T-cell (primary cell): Measurements from ENCODE around the gene CDIP1. TPM values are rescaled to one million over a fixed set of nuclear protein-coding genes. Genes with fewer than 3 reads are reported as not detected.
A peak's percentile ranks its signal among the peaks of the same experiment; 100 is the strongest.

Experiments
- ATAC-seq, 4 experiments: fragments of 200-7000 bp in 3 of 4; fragments of 150-1000 bp in 1 of 4; cut with Tn5 transposase; replicated peaks in 1 of 4; 1 replicate in 3 of 4; 2 replicates in 1 of 4; pipeline ENCODE4 v1.10.0; 2021; ENCODE audit warnings: moderate library complexity in 3 of 4, mild to moderate bottlenecking in 2 of 4, moderate number of reproducible peaks in 1 of 4
- CTCF ChIA-PET, 2 donors: fragments of 300-600 bp; sonication (Branson Sonifier 250); formaldehyde crosslinking; loops; one replicate each; lab custom pipeline; 2022; ENCODE audit warnings: antibody characterized with exemption in 2 of 2; lab: Charles Lee
- POLR2A ChIA-PET, 2 donors: fragments of 300-600 bp; sonication (Branson Sonifier 250); formaldehyde crosslinking; loops; one replicate each; lab custom pipeline; 2022; ENCODE audit warnings: antibody characterized with exemption in 2 of 2; lab: Charles Lee
- DNase-seq, 35 experiments: peaks; one replicate each; pipeline versions ENCODE4 v3.0.0 to v3.0.0-alpha.2; 2013 to 2023
- H3K27ac ChIP-seq: one replicate; pipeline ENCODE4 v1.5.1; 2013; ENCODE audit warnings: low read length
- H3K27me3 ChIP-seq, 2 experiments: replicated peaks in 1 of 2; 1 replicate in 1 of 2; 2 replicates in 1 of 2; pipeline versions ENCODE4 v1.6.1 to v1.7.0; 2013; ENCODE audit warnings: low read length in 1 of 2, mixed read lengths in 1 of 2; ENCODE audit not compliant: control insufficient read depth in 2 of 2, insufficient read depth in 2 of 2; ENCODE audit errors: extremely low read depth in 1 of 2
- H3K36me3 ChIP-seq, 2 donors: 1 replicate in 1 of 2; 2 replicates in 1 of 2; pipeline versions ENCODE4 v1.6.1 to v1.7.0; 2013; ENCODE audit warnings: low read length in 1 of 2; ENCODE audit not compliant: control insufficient read depth in 2 of 2, insufficient read depth in 1 of 2; ENCODE audit errors: extremely low read depth in 1 of 2
- H3K4me1 ChIP-seq, 2 experiments: 1 replicate in 1 of 2; 2 replicates in 1 of 2; pipeline versions ENCODE4 v1.6.1 to v1.7.0; 2013; ENCODE audit warnings: low read length in 2 of 2, mixed read lengths in 1 of 2; ENCODE audit not compliant: insufficient read depth in 2 of 2, control insufficient read depth in 1 of 2; ENCODE audit errors: extremely low read depth in 1 of 2
- H3K4me3 ChIP-seq, 2 donors: 1 replicate in 1 of 2; 2 replicates in 1 of 2; pipeline versions ENCODE4 v1.5.1 to v1.7.0; 2013; ENCODE audit warnings: mild to moderate bottlenecking in 2 of 2, low read length in 1 of 2, moderate library complexity in 1 of 2; ENCODE audit not compliant: control insufficient read depth in 1 of 2; ENCODE audit errors: extremely low read depth in 1 of 2
- H3K9me3 ChIP-seq: 2 replicates; pipeline ENCODE4 v1.7.0; 2013
- H3K27ac Mint-ChIP-seq, 2 donors: one replicate each; pipeline ENCODE4 v1.8.0; 2020 to 2021; ENCODE audit warnings: mild to moderate bottlenecking in 2 of 2, mixed read lengths in 2 of 2
- H3K27me3 Mint-ChIP-seq, 2 donors: one replicate each; pipeline ENCODE4 v1.8.0; 2021 to 2022; ENCODE audit warnings: mixed read lengths in 2 of 2
- H3K36me3 Mint-ChIP-seq: one replicate; pipeline ENCODE4 v1.8.0; 2021; ENCODE audit warnings: mixed read lengths
- H3K4me1 Mint-ChIP-seq, 3 donors: one replicate each; pipeline ENCODE4 v1.8.0; 2020 to 2022; ENCODE audit warnings: mixed read lengths in 3 of 3, mild to moderate bottlenecking in 1 of 3
- H3K4me3 Mint-ChIP-seq, 3 donors: one replicate each; pipeline ENCODE4 v1.8.0; 2020 to 2022; ENCODE audit warnings: mild to moderate bottlenecking in 3 of 3, mixed read lengths in 3 of 3, moderate library complexity in 3 of 3
- H3K9me3 Mint-ChIP-seq, 3 donors: one replicate each; pipeline ENCODE4 v1.8.0; 2020 to 2022; ENCODE audit warnings: mixed read lengths in 3 of 3
- WGBS: methylation state at CpG from one replicate; pipeline ENCODE4 v1.1.5; 2013; ENCODE audit warnings: missing lambda C conversion rate; ENCODE audit not compliant: insufficient coverage; 5-methylcytosine and 5-hydroxymethylcytosine counted together
- total RNA-seq, 35 experiments: library from RNA in 6 of 35; stranded (reverse) in 6 of 35; fragments of 120-200 nt in 1 of 35; gene quantifications; one replicate each; pipeline versions ENCODE4 v1.2.1 to v1.2.4 and lab custom pipeline; 2013 to 2026

Gene CDIP1
- total RNA-seq, 5 donors from 2014 or later (not counting 1 experiment from before 2014, with no cell fraction given), result 28.6 to 31.3 (median 29.7) TPM

DNA sequence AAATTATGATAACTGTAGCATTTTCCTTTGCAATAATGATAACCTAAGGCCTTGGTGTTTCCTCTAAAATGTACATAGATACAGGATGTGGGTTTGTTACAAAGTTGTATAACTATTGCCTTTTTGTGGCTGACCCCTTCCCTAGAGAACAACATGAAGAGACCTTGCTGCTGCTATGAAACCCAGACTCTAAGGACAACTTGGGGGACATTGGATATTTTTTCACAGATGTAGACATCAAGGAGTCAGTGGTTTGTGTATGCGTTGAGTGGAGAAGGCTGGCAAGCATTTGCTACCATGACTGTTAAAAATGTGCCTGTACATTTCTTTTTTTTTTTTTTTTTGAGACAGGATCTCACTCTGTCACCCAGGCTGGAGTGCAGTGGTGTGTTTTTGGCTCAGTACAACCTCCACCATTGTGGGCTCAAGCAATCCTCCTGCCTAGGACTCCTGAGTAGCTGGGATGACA is 50.0 kb downstream of the CDIP1 start:
- H3K4me3 Mint-ChIP-seq, result peak overlapping the region; percentile 68 to 75 (median 70)
- peak in 22 of 35 experiments; percentile 18 to 73 (median 42) for DNase-seq
- H3K36me3 ChIP-seq, result peaks cover 4 to 42% of the 10 kb centered on the region in 2 donors

DNA sequence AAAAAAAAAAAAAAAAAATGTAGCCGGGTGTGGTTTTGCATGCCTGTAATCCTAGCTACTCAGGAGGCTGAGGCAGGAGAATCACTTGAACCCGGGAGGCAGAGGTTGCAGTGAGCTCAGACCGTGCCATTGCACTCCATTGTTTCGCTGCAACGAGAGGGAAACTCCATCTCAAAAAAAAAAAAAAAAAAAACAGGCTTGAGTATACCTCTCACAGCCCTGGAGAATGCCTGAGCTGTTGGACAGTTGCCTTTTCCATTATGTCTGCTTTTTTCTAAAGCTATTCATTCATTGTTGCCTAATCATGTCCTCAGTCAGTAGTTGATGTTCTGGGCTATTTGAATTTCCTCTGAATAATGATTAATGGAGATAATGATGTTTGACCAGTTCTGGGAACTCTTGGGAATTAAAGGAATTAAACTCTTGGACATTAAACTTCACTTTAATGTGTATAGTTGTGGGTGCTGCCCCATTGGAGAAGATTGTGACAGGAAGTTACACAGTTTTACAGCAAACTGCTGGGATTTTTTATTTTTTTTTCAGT is 50.5 kb downstream of the CDIP1 start:
- H3K4me1 Mint-ChIP-seq, result peaks cover 65 to 71% (median 70%) of the 10 kb centered on the region in 3 donors
- peak; percentile 23 to 60 (median 35) for ATAC-seq
- no CpG with 5 or more reads among the region's 5 CpGs for WGBS
- H3K27ac ChIP-seq, result peak overlapping the region; percentile 92
- DNase-seq, result peak in 2 of 35 experiments; percentile 11 to 47
- H3K27me3 ChIP-seq, result no peaks in the 10 kb centered on the region
- no peaks in the 10 kb centered on the region for H3K27me3 Mint-ChIP-seq
- POLR2A ChIA-PET, result interaction anchor here (0.6 to 0.8 kb wide), 5 partner anchors 15 to 356 kb away, joined by 5 to 13 read pairs (median 7); no protein-coding TSS in a partner anchor
- H3K9me3 ChIP-seq, result no peaks in the 10 kb centered on the region
- CTCF ChIA-PET, result interaction anchor here in 1 of 2 donors (0.9 to 2.1 kb wide), 4 partner anchors 10 to 51 kb away, joined by 3 to 13 read pairs (median 8); partner anchors contain the start of gene HMOX2
- H3K9me3 Mint-ChIP-seq, result no peaks in the 10 kb centered on the region
- peak overlapping the region; percentile 68 to 75 (median 70) for H3K4me3 Mint-ChIP-seq
- peak overlapping the region; percentile 94 to 95 for H3K27ac Mint-ChIP-seq
- no peak overlapping the region for H3K4me3 ChIP-seq
- H3K4me1 ChIP-seq, result peaks cover 43 to 65% of the 10 kb centered on the region in 2 experiments
- H3K36me3 ChIP-seq, result peaks cover 4 to 47% of the 10 kb centered on the region in 2 donors
- H3K36me3 Mint-ChIP-seq, result peaks cover 33% of the 10 kb centered on the region

More for the DNA sequence above, 50.0 kb downstream of the CDIP1 start:
- no peaks in the 10 kb centered on the region for H3K9me3 ChIP-seq
- Mint-ChIP-seq H3K27me3 (no peaks in the 10 kb centered on the region), H3K36me3 (peaks cover 36% of the 10 kb centered on the region), H3K27ac (peak overlapping the region; percentile 94 to 95), H3K9me3 (no peaks in the 10 kb centered on the region), H3K4me1 (peaks cover 68 to 74% (median 72%) of the 10 kb centered on the region in 3 donors)
- no peak overlapping the region for H3K4me3 ChIP-seq
- peaks cover 43 to 70% of the 10 kb centered on the region in 2 experiments for H3K4me1 ChIP-seq
- 0% methylated on average over 1 of the region's 1 CpG for WGBS
- ChIA-PET POLR2A (interaction anchor here (0.6 to 0.8 kb wide), 3 partner anchors 17 to 356 kb away, joined by 5 to 13 read pairs (median 13); no protein-coding TSS in a partner anchor), CTCF (interaction anchor here in 1 of 2 donors (0.9 to 2.1 kb wide), 5 partner anchors 11 to 50 kb away, joined by 3 to 13 read pairs (median 4); partner anchors contain the start of gene HMOX2)
- no peaks in the 10 kb centered on the region for H3K27me3 ChIP-seq
- peak overlapping the region; percentile 92 for H3K27ac ChIP-seq
- ATAC-seq, result peak; percentile 77 to 90 (median 87)

DNA sequence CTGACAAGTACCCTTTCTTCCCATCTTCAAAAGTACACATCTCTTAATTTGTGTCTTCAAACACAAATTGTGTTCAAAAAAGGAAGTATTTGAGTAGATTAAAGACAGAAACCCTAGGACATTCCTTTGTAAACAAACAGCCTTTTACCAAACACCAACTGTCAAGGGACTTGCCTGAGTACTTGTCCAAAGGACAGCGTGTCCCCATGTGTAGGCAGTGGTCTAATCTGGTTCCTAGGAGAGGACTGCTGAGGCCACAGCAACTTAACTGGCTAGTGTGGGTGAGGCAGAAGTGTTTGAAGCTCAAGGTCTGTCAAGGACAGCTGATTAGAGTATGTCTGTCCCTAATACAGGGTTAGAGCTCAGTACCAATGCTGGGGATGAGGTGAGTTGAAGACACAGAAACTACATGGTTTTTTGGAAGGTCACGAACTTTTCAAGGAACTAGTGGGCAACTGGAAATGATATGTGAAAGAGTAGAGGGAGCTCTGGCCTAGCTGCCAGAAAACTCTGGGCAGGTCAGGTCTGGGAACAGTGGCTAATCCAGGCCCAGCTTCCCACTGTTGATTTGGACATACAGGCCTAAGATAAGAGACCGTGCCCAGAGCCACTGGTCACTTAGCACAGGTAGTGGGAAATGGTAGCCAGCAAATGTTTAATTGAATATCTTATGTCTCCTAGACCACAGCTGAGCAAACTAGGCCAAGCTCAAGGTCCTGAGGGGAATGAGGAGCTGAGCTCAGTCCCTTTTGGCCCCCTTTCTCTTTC is 52.3 kb downstream of the CDIP1 start:
- H3K4me1 ChIP-seq, result peaks cover 53 to 61% of the 10 kb centered on the region in 2 experiments
- H3K4me3 ChIP-seq, result no peak overlapping the region
- ATAC-seq (no peak), DNase-seq (no peak)
- H3K27ac ChIP-seq, result peak overlapping the region; percentile 64
- peak overlapping the region; percentile 0 to 70 (median 7) for H3K4me3 Mint-ChIP-seq
- no peaks in the 10 kb centered on the region for H3K27me3 ChIP-seq
- CTCF ChIA-PET, result interaction anchor here in 1 of 2 donors (1.0 to 2.1 kb wide), 2 partner anchors 8 to 19 kb away, joined by 3 to 13 read pairs; no protein-coding TSS in a partner anchor
- H3K9me3 ChIP-seq, result no peaks in the 10 kb centered on the region
- WGBS, result 50% methylated on average over 1 of the region's 3 CpGs
- H3K27me3 Mint-ChIP-seq, result no peaks in the 10 kb centered on the region
- POLR2A ChIA-PET, result interaction anchor here (0.5 to 1.1 kb wide), 3 partner anchors 9 to 81 kb away, joined by 3 to 10 read pairs (median 6); no protein-coding TSS in a partner anchor
- H3K4me1 Mint-ChIP-seq, result peaks cover 76 to 80% (median 77%) of the 10 kb centered on the region in 3 donors
- H3K9me3 Mint-ChIP-seq, result no peaks in the 10 kb centered on the region
- H3K27ac Mint-ChIP-seq, result peak overlapping the region; percentile 86 to 91
- H3K36me3 Mint-ChIP-seq, result peaks cover 44% of the 10 kb centered on the region
- H3K36me3 ChIP-seq, result peaks cover 4 to 56% of the 10 kb centered on the region in 2 donors

DNA sequence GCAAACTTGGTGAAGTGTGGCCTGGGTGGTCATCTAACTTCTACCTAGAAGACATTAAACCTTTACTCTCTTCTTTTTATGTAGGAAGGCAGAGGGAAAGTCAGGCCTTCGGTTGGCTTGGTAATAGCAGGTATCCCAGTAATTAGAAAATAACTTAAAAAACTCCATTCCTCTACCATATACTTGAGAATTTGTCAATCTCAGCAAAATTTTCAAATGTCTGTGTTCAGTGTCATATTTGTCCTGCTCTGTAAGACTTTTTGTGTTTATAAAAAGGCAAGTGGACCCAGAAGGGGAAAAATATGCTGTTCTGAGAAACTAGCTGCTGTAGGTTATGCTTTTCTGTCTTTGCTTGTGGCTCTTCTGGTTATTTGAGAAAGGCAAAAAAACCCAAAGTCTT is 56.6 kb downstream of the CDIP1 start:
- ChIA-PET POLR2A (interaction anchor here in 1 of 2 donors (0.6 kb wide), 1 partner anchor 28 kb away, joined by 3 read pairs; no protein-coding TSS in a partner anchor), CTCF (no interaction called here)
- WGBS, result no CpG with 5 or more reads among the region's 1 CpG
- Mint-ChIP-seq H3K9me3 (no peaks in the 10 kb centered on the region), H3K4me3 (peak overlapping the region in 1 of 3 donors; percentile 61), H3K4me1 (peaks cover 57 to 65% (median 65%) of the 10 kb centered on the region in 3 donors), H3K36me3 (peaks cover 31% of the 10 kb centered on the region), H3K27ac (peak overlapping the region; percentile 82 to 88), H3K27me3 (no peaks in the 10 kb centered on the region)
- no peaks in the 10 kb centered on the region for H3K27me3 ChIP-seq
- peak overlapping the region; percentile 51 for H3K27ac ChIP-seq
- DNase-seq (no peak), ATAC-seq (no peak)
- H3K4me1 ChIP-seq, result peaks cover 35 to 59% of the 10 kb centered on the region in 2 experiments
- H3K36me3 ChIP-seq, result peaks cover 4 to 36% of the 10 kb centered on the region in 2 donors
- H3K9me3 ChIP-seq, result no peaks in the 10 kb centered on the region
- H3K4me3 ChIP-seq, result no peak overlapping the region

DNA sequence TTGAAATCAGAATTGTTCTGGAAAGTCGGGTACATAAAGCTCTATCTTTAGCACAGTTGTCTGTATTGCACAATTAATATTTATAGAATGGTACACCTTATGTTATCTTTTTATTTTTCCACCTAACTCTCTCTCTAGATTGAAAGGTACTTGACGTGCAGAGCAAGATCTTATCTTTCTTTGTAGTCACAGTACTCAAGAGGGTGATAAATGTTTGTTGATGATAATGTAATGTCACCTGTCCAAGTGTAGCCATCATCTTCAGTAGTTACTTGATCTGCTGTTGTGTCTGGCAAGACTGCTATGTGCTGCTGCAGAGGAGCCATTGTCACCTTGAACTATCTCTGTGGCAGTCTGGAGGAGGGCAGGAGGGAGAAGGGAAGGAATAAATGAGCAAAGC is 57.0 kb downstream of the CDIP1 start:
- Histone ChIP-seq H3K36me3 (peaks cover 4 to 34% of the 10 kb centered on the region in 2 donors), H3K9me3 (no peaks in the 10 kb centered on the region), H3K4me1 (peaks cover 32 to 58% of the 10 kb centered on the region in 2 experiments), H3K4me3 (no peak overlapping the region), H3K27ac (peak overlapping the region; percentile 28), H3K27me3 (no peaks in the 10 kb centered on the region)
- DNase-seq, result no peak
- H3K4me3 Mint-ChIP-seq, result peak overlapping the region in 2 of 3 donors; percentile 11 to 61
- peaks cover 55 to 63% (median 61%) of the 10 kb centered on the region in 3 donors for H3K4me1 Mint-ChIP-seq
- H3K9me3 Mint-ChIP-seq, result no peaks in the 10 kb centered on the region
- peaks cover 31% of the 10 kb centered on the region for H3K36me3 Mint-ChIP-seq
- ATAC-seq, result peak in 1 of 4 experiments; percentile 24
- POLR2A ChIA-PET, result no interaction called here
- no peaks in the 10 kb centered on the region for H3K27me3 Mint-ChIP-seq
- WGBS, result no CpG with 5 or more reads among the region's 2 CpGs
- H3K27ac Mint-ChIP-seq, result peak overlapping the region; percentile 82 to 88
- CTCF ChIA-PET, result interaction anchor here in 1 of 2 donors (0.6 kb wide), 1 partner anchor 17 kb away, joined by 3 read pairs; no protein-coding TSS in a partner anchor
